Measurements from ENCODE around the gene RBBP4. TPM values are rescaled to one million over a fixed set of nuclear protein-coding genes. Genes with fewer than 3 reads are reported as not detected.
A peak's percentile ranks its signal among the peaks of the same experiment; 100 is the strongest.

The RBBP4 gene
- total and polyA plus RNA-seq, 2 of the 13 experiments (the other 11 are each of a cell fraction or from before 2014, with no cell fraction given) = 64.4 to 166 TPM

GRCh38 chr1:32701421-32701911, 50.5 kb downstream of the RBBP4 start:
- Histone ChIP-seq H2AFZ (ENCODE audit: low read length) (no peak overlapping the region), H3K27ac (ENCODE audit: extremely low read length, insufficient read depth, low read length) (no peak overlapping the region), H3K36me3 (replicated peaks in 1 of 2; ENCODE audit: control insufficient read depth in 1 of 2, insufficient read depth in 2 of 2, low read length in 2 of 2) (no peaks in the 10 kb centered on the region), H4K20me1 (ENCODE audit: insufficient read depth, low read length) (no peaks in the 10 kb centered on the region), H3K4me3 (replicated peaks in 1 of 3; ENCODE audit: insufficient read depth in 1 of 3, low read depth in 2 of 3, low read length in 3 of 3) (peak overlapping the region in 1 of 3 experiments; percentile 72; a peak in 1 of 6 replicates), H3K9me3 (ENCODE audit: low read length) (no peaks in the 10 kb centered on the region), H3K4me2 (ENCODE audit: low read depth, low read length) (peak overlapping the region; percentile 94), H3K9ac (ENCODE audit: insufficient read depth, low read depth, low read length) (no peak overlapping the region), H3K27me3 (ENCODE audit: control insufficient read depth in 1 of 2, insufficient read depth in 2 of 2, low read length in 2 of 2) (peaks cover 6 to 37% of the 10 kb centered on the region in 2 experiments), H3K4me1 (ENCODE audit: insufficient read depth, low read length) (peaks cover 32% of the 10 kb centered on the region), H3K79me2 (ENCODE audit: insufficient read depth, low read length) (no peaks in the 10 kb centered on the region)
- 0% methylated on average over 4 of the region's 6 CpGs for WGBS (ENCODE audit: low lambda C conversion rate)
- in situ Hi-C loops (cut with HindIII; ENCODE audit: extremely low pct_ligation_motif_present, low pct_unique_long_range_greater_than_20kb) = no loop called here
- DNase-seq (ENCODE audit: low spot score) = no peak
- CTCF ChIA-PET (ENCODE audit: low intra/inter-chr PET ratio, low total read pairs) = no interaction called here
- POLR2A ChIA-PET = interaction anchor here (0.8 to 1.8 kb wide), 3 partner anchors 11 to 253 kb away, joined by 3 to 4 read pairs (median 3); partner anchors contain the start of gene RBBP4
- ATAC-seq = peak; percentile 66
- no TSS peak for BruUV-seq (replicated peaks)
- FAIRE-seq = no peak
- intact Hi-C loops (cut with micrococcal nuclease; ENCODE audit: unreplicated experiment) = no loop called here
- peak; percentile 26 for TF ChIP-seq ZNF687 (CRISPR knock-in tag; IDR thresholded peaks at IDR 0.05)
- TF ChIP-seq ETV5 (CRISPR knock-in tag; IDR thresholded peaks at IDR 0.05; ENCODE audit: borderline replicate concordance) = no peak
- TF ChIP-seq ATF3 (CRISPR knock-in tag; IDR thresholded peaks at IDR 0.05) = no peak
- no peak for TF ChIP-seq TBX2 (CRISPR knock-in tag; IDR thresholded peaks at IDR 0.05; ENCODE audit: borderline replicate concordance)
- no peak for TF ChIP-seq TP53 (CRISPR knock-in tag; conservative IDR thresholded peaks at IDR 0.05)
- TF ChIP-seq SAP130 (CRISPR knock-in tag; IDR thresholded peaks at IDR 0.05; ENCODE audit: low read depth) = peak; percentile 16; the same call in 1 of the 2 replicates
- TF ChIP-seq ZFP82 (CRISPR knock-in tag; IDR thresholded peaks at IDR 0.05; ENCODE audit: borderline replicate concordance) = no peak
- no peak for TF ChIP-seq ZNF264 (CRISPR knock-in tag; IDR thresholded peaks at IDR 0.05)
- TF ChIP-seq ZFX (CRISPR knock-in tag; IDR thresholded peaks at IDR 0.05; ENCODE audit: low read depth) = 0 out of 2 replicates have a peak, but pooled peaks have one; percentile 29
- no peak for TF ChIP-seq ZNF558 (CRISPR knock-in tag; IDR thresholded peaks at IDR 0.05; ENCODE audit: borderline replicate concordance)
- TF ChIP-seq HNRNPL (IDR thresholded peaks at IDR 0.05; ENCODE audit: low read depth, low read length) = 0 out of 2 replicates have a peak, but pooled peaks have one; percentile 28
- TF ChIP-seq CBX2 (IDR thresholded peaks at IDR 0.05; ENCODE audit: low read depth, low read length) = no peak
- TF ChIP-seq CBX2 (CRISPR knock-in tag; IDR thresholded peaks at IDR 0.05; ENCODE audit: low read depth) = no peak
- no peak for TF ChIP-seq HMGA1 (CRISPR knock-in tag; conservative IDR thresholded peaks at IDR 0.05)
- TF ChIP-seq ELF4 (CRISPR knock-in tag; IDR thresholded peaks at IDR 0.05; ENCODE audit: borderline replicate concordance) = no peak
- no peak for TF ChIP-seq ZNF713 (CRISPR knock-in tag; IDR thresholded peaks at IDR 0.05)
- TF ChIP-seq HNRNPLL (IDR thresholded peaks at IDR 0.05; ENCODE audit: low read depth, low read length, poor library complexity, severe bottlenecking) = no peak
- no peak for TF ChIP-seq NR3C1 (CRISPR knock-in tag; IDR thresholded peaks at IDR 0.05)
